HCT116 (cell line): Measurements from ENCODE around the gene DNAJC4.

ENCODE experiments used
- ATF3 ChIP-seq: IDR thresholded peaks from 2 replicates; pipeline ENCODE4 v1.6.1; 2012
- CEBPB ChIP-seq: IDR thresholded peaks from 2 replicates; pipeline ENCODE4 v1.6.1; 2012; ENCODE audit warnings: low read depth
- CTCF ChIP-seq, 3 experiments: fragments of 200-600 bp in 1 of 3; sonication (generic) in 1 of 3; IDR thresholded peaks in 2 of 3; conservative IDR thresholded peaks in 1 of 3; 2 replicates each; pipeline ENCODE4 v1.5.1; 2012 to 2017; ENCODE audit warnings: low read depth in 2 of 3, low read length in 2 of 3, antibody characterized with exemption in 1 of 3, borderline replicate concordance in 1 of 3, control low read depth in 1 of 3, mild to moderate bottlenecking in 1 of 3, mixed read lengths in 1 of 3, mixed run types in 1 of 3, moderate library complexity in 1 of 3; ENCODE audit not compliant: insufficient read depth in 1 of 3
- EZH2 ChIP-seq: fragments of 200-600 bp; sonication (generic); IDR thresholded peaks from 2 replicates; pipeline ENCODE4 v1.6.1; 2017; ENCODE audit warnings: antibody characterized with exemption, mixed run types
- EZH2phosphoT487 ChIP-seq: fragments of 200-600 bp; IDR thresholded peaks from 2 replicates; pipeline ENCODE4 v1.6.1; 2018; ENCODE audit warnings: antibody characterized with exemption, borderline replicate concordance
- FOSL1 ChIP-seq: IDR thresholded peaks from 2 replicates; pipeline ENCODE4 v1.6.1; 2012; ENCODE audit warnings: low read depth
- JUND ChIP-seq: IDR thresholded peaks from 2 replicates; pipeline ENCODE4 v1.6.1; 2012
- MAX ChIP-seq: IDR thresholded peaks from 2 replicates; pipeline ENCODE4 v1.6.1; 2012
- POLR2A ChIP-seq: IDR thresholded peaks from 2 replicates; pipeline ENCODE4 v1.7.0; 2011; ENCODE audit warnings: borderline replicate concordance; ENCODE audit not compliant: insufficient read depth, insufficient read length; ENCODE audit errors: extremely low read depth
- POLR2AphosphoS5 ChIP-seq: IDR thresholded peaks from 2 replicates; pipeline ENCODE4 v1.6.1; 2011; ENCODE audit warnings: mild to moderate bottlenecking, low read depth, low read length, moderate library complexity
- RAD21 ChIP-seq: IDR thresholded peaks from 2 replicates; pipeline ENCODE4 v1.6.1; 2012; ENCODE audit warnings: low read depth, mild to moderate bottlenecking
- REST ChIP-seq: IDR thresholded peaks from 2 replicates; pipeline ENCODE4 v1.6.1; 2012; ENCODE audit warnings: low read depth
- ZNF274 ChIP-seq: fragments of 200-500 bp; sonication (Bioruptor generic); IDR thresholded peaks from 2 replicates; pipeline ENCODE4 v1.6.1; 2014; ENCODE audit warnings: mild to moderate bottlenecking, low read depth, low read length, inconsistent platforms

- TF ChIP-seq EZH2phosphoT487 (no peak), ATF3 (no peak), CTCF (IDR thresholded peaks at IDR 0.05 in 2 of 3, conservative IDR thresholded peaks at IDR 0.05 in 1 of 3; ENCODE audit: borderline replicate concordance in 1 of 3, insufficient read depth in 1 of 3, low read depth in 2 of 3, low read length in 2 of 3) (no peak), POLR2A (no peak), POLR2AphosphoS5 (no peak; the same call in 1 of the 2 replicates), EZH2 (no peak), MAX (no peak), RAD21 (no peak), CEBPB (no peak), FOSL1 (no peak), REST (no peak), ZNF274 (no peak), JUND (no peak)
These were observed 5.3 kb upstream of the DNAJC4 start for GRCh38 chr11:64224891-64225607.
